SKM-1 treated with dmso at 0.1 percent for 144 hours (cell line): ENCODE measurements around the gene DPYD.

Source experiments
- DNase-seq: peaks from one replicate; lab custom pipeline; 2025; ENCODE audit not compliant: unreplicated experiment; lab: John Stamatoyannopoulos, UW

Gene DPYD

DNA sequence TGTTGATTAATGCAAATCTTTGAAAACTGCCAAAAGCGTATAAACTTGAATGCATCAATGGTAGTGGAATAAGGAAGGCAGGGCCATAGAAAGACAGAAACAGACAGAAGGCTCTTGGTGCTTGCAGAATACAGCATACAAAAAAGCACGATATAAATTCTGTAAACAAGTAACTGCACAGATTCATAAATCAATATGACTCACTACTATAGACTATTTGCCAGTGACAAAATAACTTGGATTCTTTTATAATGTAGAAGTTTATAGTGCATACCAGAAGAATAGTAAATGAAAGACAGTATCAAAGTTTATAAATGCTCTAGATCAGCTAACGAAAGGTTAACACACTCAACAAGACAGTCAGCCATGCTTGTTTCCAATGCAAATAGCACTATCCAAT, 849.7 kb downstream of the DPYD start:
- DNase-seq, result no peak

GRCh38 chr1:97070376-97070775, 850.5 kb downstream of the DPYD start:
- DNase-seq, result no peak

DNA sequence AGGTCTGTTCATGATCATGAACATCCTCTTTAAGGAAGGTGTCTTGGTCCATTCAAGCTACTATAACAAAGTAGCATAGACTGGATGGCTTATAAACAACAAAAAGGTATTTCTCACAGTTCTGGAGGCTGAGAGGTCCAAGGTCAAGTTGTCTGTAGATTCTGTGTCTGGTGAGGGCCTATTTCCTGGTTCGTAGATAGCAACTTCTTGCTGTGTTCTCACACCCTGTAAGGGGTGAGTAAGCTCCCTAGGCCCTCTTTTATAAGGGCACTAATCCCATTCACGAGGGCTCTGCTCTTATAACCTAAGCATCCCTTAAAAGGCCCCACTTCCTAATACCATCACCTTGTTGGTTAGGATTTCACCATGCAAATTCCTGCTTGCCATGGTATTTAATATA, 851.5 kb downstream of the DPYD start:
- DNase-seq, result no peak

DNA sequence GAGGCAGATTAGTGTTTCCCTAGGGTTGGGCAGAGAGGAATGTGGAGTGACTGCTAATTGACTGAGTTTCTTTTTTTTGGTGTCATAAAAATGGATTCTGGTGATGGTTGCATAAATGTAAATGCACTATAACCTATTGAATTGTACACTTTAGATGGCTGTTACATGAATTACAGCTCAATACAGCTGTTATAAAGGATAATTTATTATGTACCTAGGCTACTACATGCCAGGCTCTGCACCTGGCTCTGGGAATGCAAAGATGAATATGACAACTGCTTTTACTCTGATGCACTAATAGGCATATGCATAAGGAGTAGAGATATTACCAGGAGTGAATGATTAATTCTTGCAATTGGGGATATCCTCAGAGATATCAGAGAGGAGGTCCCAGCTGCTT, 854.0 kb downstream of the DPYD start:
- DNase-seq, result no peak

- no peak for DNase-seq
These were observed 857.3 kb downstream of the DPYD start for GRCh38 chr1:97063532-97063931.

GRCh38 chr1:97061604-97062003, 859.2 kb downstream of the DPYD start:
- DNase-seq, result no peak

DNA sequence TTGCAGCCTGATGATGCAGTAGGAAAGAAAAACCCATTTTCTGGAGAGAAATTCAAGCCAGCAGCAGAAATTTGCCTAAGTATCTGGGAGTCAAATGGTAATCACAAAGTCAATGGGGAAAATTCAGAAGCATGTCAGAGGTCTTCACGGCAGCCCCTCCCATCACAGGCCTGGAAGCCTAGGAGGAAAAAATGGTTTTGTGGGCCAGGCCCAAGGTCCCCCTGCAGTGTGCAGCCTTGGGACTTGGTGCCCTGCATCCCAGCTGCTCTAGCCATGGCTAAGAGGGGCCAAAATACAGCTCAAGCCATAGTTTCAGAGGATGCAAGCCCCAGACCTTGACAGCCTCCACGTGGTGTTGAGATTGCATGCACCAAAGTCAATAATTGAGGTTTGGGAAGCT, 864.4 kb downstream of the DPYD start:
- no peak for DNase-seq

GRCh38 chr1:97053268-97053667, 867.6 kb downstream of the DPYD start:
- no peak for DNase-seq

DNA sequence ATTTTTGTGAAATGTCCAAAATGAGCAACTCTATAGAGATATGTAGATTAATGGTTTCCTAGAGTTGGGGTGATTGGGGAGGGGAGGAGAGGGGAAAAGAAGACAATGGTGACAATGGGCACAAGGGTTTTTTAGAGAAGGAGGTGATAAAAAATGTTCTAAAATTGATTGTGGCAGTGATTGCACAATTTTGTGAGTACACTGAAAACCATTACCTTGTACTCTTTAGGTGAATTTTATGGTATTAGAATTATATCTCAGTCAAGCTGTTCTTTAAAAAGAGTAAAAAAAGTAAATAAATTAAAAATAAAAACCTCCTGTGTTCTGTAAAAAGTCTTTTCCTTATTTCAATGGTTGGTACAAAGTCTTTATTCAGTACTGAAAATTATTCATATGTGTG, 869.0 kb downstream of the DPYD start:
- no peak for DNase-seq

- no peak for DNase-seq
These were observed 870.3 kb downstream of the DPYD start for GRCh38 chr1:97050506-97050905.

DNA sequence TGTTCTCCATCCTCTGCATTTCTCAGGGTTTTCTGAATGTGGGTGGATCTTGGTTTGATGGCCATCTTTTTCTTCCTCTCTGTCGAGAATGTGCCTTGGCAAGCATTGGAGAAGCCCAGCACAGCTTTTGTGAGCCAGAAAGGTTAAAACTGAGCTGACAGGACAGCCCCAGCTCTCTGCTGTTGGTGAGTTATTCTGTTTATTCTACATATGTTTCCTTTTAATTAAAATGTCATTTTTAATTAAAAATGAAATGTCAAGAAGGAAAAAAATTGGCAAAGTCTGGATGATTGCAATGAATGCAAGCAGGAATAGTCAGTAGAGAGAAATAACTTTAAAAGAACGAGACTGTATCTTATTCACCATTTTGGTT, 873.4 kb downstream of the DPYD start:
- DNase-seq, result no peak

GRCh38 chr1:97046765-97047420, 873.9 kb downstream of the DPYD start:
- no peak for DNase-seq

DNA sequence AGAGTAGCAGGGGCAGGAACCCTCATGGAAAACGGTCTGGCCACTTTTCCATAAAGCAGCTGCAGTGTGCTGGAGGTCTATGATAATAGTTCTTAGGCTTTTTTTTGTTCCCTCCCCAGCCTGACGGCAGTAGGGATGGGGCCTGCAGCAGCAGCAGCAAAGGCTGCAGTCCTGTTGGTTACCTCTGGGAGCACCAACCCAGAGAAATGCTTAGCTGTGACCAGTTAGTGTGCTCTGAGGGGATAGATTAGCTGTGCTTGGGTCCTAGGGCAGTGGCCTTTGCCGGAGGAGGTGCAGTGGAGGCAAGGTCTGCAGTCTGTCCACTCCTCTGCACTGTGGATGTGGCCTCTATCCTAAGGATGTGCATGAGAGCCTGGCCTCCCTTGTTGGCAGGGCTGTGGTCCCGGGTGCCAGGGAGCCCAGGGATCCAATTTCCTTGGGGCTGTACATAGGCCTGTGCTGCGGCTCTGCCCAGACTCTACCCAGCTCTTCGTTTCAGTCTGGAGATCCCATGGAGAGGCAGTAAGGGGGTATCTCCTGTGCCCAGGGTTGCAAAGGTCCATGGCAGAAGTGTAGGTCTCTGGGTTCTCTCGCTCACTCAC, 876.6 kb downstream of the DPYD start:
- DNase-seq, result no peak

- DNase-seq, result no peak
These were observed 878.3 kb downstream of the DPYD start for GRCh38 chr1:97042551-97042950.

- DNase-seq, result no peak
These were observed 879.8 kb downstream of the DPYD start for GRCh38 chr1:97041026-97041425.

DNA sequence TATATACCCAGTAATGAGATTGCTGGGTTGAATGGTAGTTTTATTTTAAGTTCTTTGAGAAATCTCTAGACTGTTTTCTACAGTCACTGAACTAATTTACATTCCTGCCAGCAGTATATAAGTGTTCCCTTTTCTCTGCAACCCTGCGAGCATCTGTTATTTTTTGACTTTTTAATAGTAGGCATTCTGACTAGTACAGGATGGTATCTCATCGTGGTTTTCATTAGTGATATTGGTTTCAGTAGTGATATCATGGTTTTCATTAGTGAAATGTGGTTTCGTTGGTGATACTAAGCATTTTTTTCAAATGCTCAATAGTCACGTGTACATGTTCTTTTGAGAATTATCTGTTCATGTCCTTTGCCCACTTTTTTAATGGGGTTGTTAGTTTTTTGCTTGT, 882.4 kb downstream of the DPYD start:
- DNase-seq, result no peak

DNA sequence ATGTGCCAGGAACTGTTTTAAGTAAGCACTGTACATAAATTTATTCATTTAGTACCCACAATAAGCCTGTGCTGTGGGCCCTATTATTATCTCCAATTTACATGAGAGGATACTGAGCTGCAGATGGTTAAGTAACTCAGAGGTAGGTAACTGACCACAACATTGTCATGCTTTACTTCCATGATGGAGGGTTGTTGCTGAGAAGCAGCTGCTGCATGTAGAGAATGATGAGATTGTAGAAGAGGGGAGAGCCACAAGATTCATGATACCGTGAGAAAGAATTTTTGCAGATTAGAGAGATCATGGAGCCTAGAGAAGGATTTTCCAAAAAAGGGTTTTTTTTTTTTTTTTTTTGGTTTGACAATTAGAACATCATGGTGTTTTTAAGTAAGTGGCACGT, 886.2 kb downstream of the DPYD start:
- no peak for DNase-seq

GRCh38 chr1:97033949-97034348, 886.9 kb downstream of the DPYD start:
- no peak for DNase-seq
